ENCODE measurements around the gene ENO1. TPM values are rescaled to one million over a fixed set of nuclear protein-coding genes. Genes with fewer than 3 reads are reported as not detected.
"Not testable (repeated sequence)": the region's sequence is repeated elsewhere in the genome, so short reads cannot be mapped to it uniquely, and the experiment has no call there.

Gene ENO1
- 1,000 to 10,000 TPM in 1 of 4 donors, 100 to 1,000 TPM in 3; 453 to 1,066 (median 553) TPM for total RNA-seq

DNA sequence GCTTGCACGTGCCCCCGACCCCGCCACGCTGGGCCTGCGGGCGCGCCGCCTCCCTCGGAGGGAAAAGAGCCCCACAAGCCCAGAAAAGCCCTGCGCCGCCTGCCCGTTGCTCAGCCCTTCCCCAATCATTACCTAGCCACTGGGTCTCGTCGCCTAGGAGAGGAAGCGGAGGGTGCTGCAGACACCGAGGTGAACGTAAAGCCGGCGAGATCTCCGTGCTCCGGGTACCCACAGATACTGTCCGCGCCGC lies at the start of gene ENO1:
TSS of gene ENO1 (minus strand) at position 239 of the 250 bp plus-strand sequence. CDS start 3,778 bp downstream, outside the sequence.
- Histone ChIP-seq H3K4me1 (peaks cover 10 to 66% (median 15%) of the 10 kb centered on the region in 3 donors), H3K4me3 (peak within 1 kb of the TSS; percentile 55 to 98), H3K27ac (peak within 1 kb of the TSS; percentile 85 to 98 (median 95)), H3K9me3 (no peaks in the 10 kb centered on the region), H3K27me3 (no peaks in the 10 kb centered on the region), H3K36me3 (peaks cover 0 to 10% of the 10 kb centered on the region in 2 donors)
- no CpG with 5 or more reads among the region's 24 CpGs for WGBS, 2 donors (ENCODE audit: low coverage in 1 of 2)
- TF ChIP-seq POLR2AphosphoS5 (IDR thresholded peaks at IDR 0.05) (peak; percentile 99), POLR2A (IDR thresholded peaks at IDR 0.05) (peak; percentile 83 to 93), EP300 (IDR thresholded peaks at IDR 0.05) (no peak)
- TF ChIP-seq, protein P1, sequence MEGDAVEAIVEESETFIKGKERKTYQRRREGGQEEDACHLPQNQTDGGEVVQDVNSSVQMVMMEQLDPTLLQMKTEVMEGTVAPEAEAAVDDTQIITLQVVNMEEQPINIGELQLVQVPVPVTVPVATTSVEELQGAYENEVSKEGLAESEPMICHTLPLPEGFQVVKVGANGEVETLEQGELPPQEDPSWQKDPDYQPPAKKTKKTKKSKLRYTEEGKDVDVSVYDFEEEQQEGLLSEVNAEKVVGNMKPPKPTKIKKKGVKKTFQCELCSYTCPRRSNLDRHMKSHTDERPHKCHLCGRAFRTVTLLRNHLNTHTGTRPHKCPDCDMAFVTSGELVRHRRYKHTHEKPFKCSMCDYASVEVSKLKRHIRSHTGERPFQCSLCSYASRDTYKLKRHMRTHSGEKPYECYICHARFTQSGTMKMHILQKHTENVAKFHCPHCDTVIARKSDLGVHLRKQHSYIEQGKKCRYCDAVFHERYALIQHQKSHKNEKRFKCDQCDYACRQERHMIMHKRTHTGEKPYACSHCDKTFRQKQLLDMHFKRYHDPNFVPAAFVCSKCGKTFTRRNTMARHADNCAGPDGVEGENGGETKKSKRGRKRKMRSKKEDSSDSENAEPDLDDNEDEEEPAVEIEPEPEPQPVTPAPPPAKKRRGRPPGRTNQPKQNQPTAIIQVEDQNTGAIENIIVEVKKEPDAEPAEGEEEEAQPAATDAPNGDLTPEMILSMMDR (IDR thresholded peaks at IDR 0.05): no peak
- peak; percentile 1 for ATAC-seq

DNA sequence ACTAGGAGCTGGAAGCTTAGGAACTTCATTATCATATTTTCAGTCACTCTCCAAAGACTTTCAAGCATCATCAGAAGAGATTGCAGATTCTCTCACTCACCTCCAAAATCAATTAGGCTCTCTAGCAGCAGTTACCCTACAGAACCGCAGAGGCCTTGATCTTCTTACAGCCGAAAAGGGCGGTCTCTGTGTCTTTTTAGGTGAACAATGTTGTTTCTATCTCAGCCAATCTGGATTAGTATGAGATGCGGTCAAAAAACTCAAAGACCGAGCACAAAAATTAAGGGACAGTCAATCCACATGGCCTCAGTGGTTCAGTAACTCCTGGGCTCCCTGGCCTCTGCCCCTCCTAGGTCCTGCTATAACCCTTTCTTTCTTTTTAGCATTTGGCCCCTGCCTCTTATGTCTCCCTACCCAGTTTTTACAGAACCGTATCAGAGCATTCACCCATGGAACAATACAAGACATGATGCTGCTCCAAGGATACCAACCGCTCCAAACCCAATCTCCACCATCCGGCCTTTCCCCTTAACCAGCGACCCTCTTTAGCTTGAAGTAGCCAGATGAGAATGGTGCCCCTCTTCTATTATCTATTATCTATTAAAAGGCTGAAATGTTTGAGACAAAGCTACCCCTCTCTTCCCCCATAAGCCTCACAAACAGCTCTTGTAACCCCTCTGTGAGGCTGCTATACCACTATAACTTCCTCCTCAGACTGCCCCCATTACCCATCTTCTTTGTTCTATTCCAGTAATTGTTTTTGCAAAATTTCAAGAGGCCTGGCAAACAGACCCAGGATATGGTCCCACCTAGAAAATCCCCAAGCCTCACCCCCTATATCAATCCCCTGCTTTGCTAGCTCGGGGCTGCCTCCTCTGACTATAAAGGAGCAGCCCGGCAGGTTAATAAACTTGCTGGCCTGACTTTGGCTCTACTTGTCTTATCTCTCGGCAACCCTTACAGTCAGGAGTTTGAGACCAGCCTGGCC lies 48.5 kb upstream of the ENO1 start:
- WGBS, 2 donors (ENCODE audit: low coverage in 1 of 2): 88 to 93% methylated on average over 8 to 10 of the region's 12 CpGs
- no peaks in the 10 kb centered on the region for H3K9me3 ChIP-seq
- no peak for ATAC-seq
- H3K27me3 ChIP-seq: no peaks in the 10 kb centered on the region
- no peak overlapping the region for H3K4me3 ChIP-seq
- no peak for TF ChIP-seq EP300 (IDR thresholded peaks at IDR 0.05)
- TF ChIP-seq, protein P1 (IDR thresholded peaks at IDR 0.05): no peak
- no peak for TF ChIP-seq POLR2A (IDR thresholded peaks at IDR 0.05)
- no peak for TF ChIP-seq POLR2AphosphoS5 (IDR thresholded peaks at IDR 0.05)
- H3K4me1 ChIP-seq: no peaks in the 10 kb centered on the region
- no peaks in the 10 kb centered on the region for H3K36me3 ChIP-seq
- H3K27ac ChIP-seq: no peak overlapping the region

DNA sequence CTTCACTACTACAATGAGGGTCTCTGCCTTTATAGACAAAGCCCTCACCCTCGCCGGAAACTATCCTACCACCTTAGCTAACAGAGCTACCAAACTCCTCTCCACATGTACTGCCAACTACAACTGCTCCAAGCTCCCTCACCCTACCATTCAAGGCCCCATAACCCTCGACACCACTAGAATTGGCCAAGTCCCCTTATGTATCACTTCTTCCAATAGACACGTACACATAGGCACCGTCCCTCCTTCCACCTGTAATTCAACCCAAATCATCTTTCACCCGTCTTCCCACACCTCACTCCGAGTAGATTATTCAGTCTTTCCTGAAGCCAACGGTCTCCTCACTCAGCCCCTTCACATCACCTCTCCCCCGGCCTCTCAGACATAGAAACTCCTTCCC lies 47.5 kb upstream of the ENO1 start:
- 87 to 96% methylated on average over 6 to 9 of the region's 9 CpGs for WGBS, 2 donors (ENCODE audit: low coverage in 1 of 2)
- no peaks in the 10 kb centered on the region for H3K27me3 ChIP-seq
- no peak overlapping the region for H3K4me3 ChIP-seq
- H3K36me3 ChIP-seq: no peaks in the 10 kb centered on the region
- no peaks in the 10 kb centered on the region for H3K4me1 ChIP-seq
- H3K27ac ChIP-seq: no peak overlapping the region
- TF ChIP-seq EP300 (IDR thresholded peaks at IDR 0.05) (no peak), POLR2A (IDR thresholded peaks at IDR 0.05) (no peak), POLR2AphosphoS5 (IDR thresholded peaks at IDR 0.05) (no peak)
- TF ChIP-seq, protein P1 (IDR thresholded peaks at IDR 0.05): no peak
- ATAC-seq: no peak
- H3K9me3 ChIP-seq: no peaks in the 10 kb centered on the region

DNA sequence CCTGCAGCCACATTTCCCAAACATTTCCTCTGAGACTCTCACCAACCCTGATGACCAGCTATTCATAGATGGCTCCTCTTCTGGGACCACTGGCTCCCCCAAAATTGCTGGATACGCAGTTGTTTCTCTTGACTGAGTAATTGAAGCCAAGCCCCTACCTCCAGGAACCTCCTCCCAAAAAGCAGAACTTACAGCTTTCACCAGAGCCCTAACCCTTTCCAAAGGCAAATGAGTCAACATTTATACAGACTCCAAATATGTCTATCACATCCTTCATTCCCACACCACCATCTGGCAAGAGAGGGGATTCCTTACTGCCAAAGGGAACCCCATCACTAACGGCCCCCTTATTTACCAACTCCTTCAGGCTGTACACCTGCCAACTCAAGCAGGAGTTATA lies 46.9 kb upstream of the ENO1 start:
- TF ChIP-seq POLR2A (IDR thresholded peaks at IDR 0.05) (no peak), EP300 (IDR thresholded peaks at IDR 0.05) (no peak), POLR2AphosphoS5 (IDR thresholded peaks at IDR 0.05) (no peak)
- TF ChIP-seq, protein P1 (IDR thresholded peaks at IDR 0.05): no peak
- Histone ChIP-seq H3K4me3 (no peak overlapping the region), H3K4me1 (no peaks in the 10 kb centered on the region), H3K9me3 (no peaks in the 10 kb centered on the region), H3K27me3 (no peaks in the 10 kb centered on the region), H3K36me3 (no peaks in the 10 kb centered on the region), H3K27ac (no peak overlapping the region)
- ATAC-seq: no peak
- 39 to 100% methylated on average over 1 to 2 of the region's 2 CpGs for WGBS, 2 donors (ENCODE audit: low coverage in 1 of 2)

DNA sequence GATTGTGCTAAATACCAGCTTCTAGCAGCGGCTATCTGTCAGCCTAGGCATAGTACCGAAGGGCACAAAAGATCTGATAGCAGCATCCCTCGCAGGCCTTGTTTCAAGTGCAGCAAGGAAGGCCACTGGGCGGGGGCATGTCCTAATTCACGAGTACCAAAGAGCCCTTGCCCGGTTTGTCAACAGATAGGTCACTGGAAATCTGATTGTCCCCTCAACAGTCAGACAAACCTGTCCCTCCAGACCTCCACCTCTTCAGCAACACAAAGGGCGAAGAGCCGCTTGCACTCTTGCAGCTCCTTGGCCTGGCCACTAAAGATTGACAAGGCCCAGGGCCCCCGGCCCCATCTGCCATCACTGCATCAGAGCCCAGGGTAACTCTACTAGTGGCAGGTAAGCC lies 44.5 kb upstream of the ENO1 start:
- no peak for ATAC-seq
- Histone ChIP-seq H3K4me1 (no peaks in the 10 kb centered on the region), H3K9me3 (no peaks in the 10 kb centered on the region), H3K27ac (no peak overlapping the region), H3K27me3 (no peaks in the 10 kb centered on the region), H3K4me3 (no peak overlapping the region), H3K36me3 (no peaks in the 10 kb centered on the region)
- WGBS, 2 donors (ENCODE audit: low coverage in 1 of 2): 94% methylated on average over 6 of the region's 9 CpGs; no CpG with 5 or more reads in 1 of the 2 donors
- TF ChIP-seq, protein P1 (IDR thresholded peaks at IDR 0.05): no peak
- TF ChIP-seq POLR2AphosphoS5 (IDR thresholded peaks at IDR 0.05) (no peak), POLR2A (IDR thresholded peaks at IDR 0.05) (no peak), EP300 (IDR thresholded peaks at IDR 0.05) (no peak)

DNA sequence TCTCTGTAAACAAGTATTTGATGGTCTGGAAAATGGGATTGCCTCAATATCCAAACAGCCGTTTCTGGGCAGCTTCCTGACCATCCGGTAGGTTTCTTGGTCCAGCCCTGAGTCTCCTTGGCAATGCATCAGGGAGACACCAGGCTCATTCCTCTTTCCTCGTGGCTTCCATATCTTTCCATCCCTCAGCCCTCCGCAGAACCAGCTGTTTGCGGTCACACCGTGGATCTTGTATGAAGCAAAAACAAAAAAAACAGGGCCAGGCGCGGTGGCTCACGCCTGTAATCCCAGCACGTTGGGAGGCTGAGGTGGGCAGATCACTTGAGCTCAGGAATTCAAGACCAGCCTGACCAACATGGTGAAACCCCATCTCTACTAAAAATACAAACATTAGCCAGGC lies 39.0 kb upstream of the ENO1 start:
- not testable (repeated sequence) for H3K4me3 ChIP-seq, H3K4me1 ChIP-seq, H3K27me3 ChIP-seq, H3K9me3 ChIP-seq, H3K27ac ChIP-seq, ATAC-seq, H3K36me3 ChIP-seq
- 33 to 69% methylated on average over 1 to 7 of the region's 10 CpGs for WGBS, 2 donors (ENCODE audit: low coverage in 1 of 2)
